Measurements from ENCODE around the gene DDX3X.
"Not testable (repeated sequence)": the region's sequence is repeated elsewhere in the genome, so short reads cannot be mapped to it uniquely, and the experiment has no call there.

Gene DDX3X
- total RNA-seq, result 2,885 reads per million, percentile 100 among the genes with 10 or more reads in this experiment

GRCh38 chrX:41333744-41334362 lies at the start of gene DDX3X:
TSS of gene DDX3X (plus strand) at chrX:41334162. CDS start at chrX:41334253, 91 bp downstream.
- DNase-seq, result peak; percentile 88

GRCh38 chrX:41285928-41286327 lies 48.0 kb upstream of the DDX3X start:
- DNase-seq, result not testable (repeated sequence)

- no peak for DNase-seq
Observed at GRCh38 chrX:41288641-41289040, 45.3 kb upstream of the DDX3X start.

GRCh38 chrX:41289095-41289494 lies 44.9 kb upstream of the DDX3X start:
- DNase-seq, result no peak

GRCh38 chrX:41291309-41291708 lies 42.7 kb upstream of the DDX3X start:
- DNase-seq, result no peak

GRCh38 chrX:41293269-41293668 lies 40.7 kb upstream of the DDX3X start:
- DNase-seq, result no peak

GRCh38 chrX:41300758-41301437 lies 33.1 kb upstream of the DDX3X start:
- no peak for DNase-seq

- DNase-seq, result no peak
Observed at GRCh38 chrX:41301438-41301824, 32.5 kb upstream of the DDX3X start.

- DNase-seq, result no peak
Observed at GRCh38 chrX:41302370-41302769, 31.6 kb upstream of the DDX3X start.

- DNase-seq, result no peak
Observed at GRCh38 chrX:41303013-41303412, 30.9 kb upstream of the DDX3X start.

GRCh38 chrX:41304178-41304577 lies 29.8 kb upstream of the DDX3X start:
- DNase-seq, result no peak

- DNase-seq, result no peak
Observed at GRCh38 chrX:41308884-41309647, 24.9 kb upstream of the DDX3X start.

- no peak for DNase-seq
Observed at GRCh38 chrX:41312786-41313185, 21.2 kb upstream of the DDX3X start.

GRCh38 chrX:41313419-41313818 lies 20.5 kb upstream of the DDX3X start:
- no peak for DNase-seq

- DNase-seq, result no peak
Observed at GRCh38 chrX:41314204-41314603, 19.8 kb upstream of the DDX3X start.

- DNase-seq, result no peak
Observed at GRCh38 chrX:41314881-41315280, 19.1 kb upstream of the DDX3X start.

GRCh38 chrX:41316266-41316665 lies 17.7 kb upstream of the DDX3X start:
- DNase-seq, result not testable (repeated sequence)

GRCh38 chrX:41317477-41318208 lies 16.3 kb upstream of the DDX3X start:
- no peak for DNase-seq

- no peak for DNase-seq
Observed at GRCh38 chrX:41320393-41320792, 13.6 kb upstream of the DDX3X start.

- no peak for DNase-seq
Observed at GRCh38 chrX:41322821-41323603, 10.9 kb upstream of the DDX3X start.

- DNase-seq, result no peak
Observed at GRCh38 chrX:41326431-41326830, 7.5 kb upstream of the DDX3X start.

- DNase-seq, result no peak
Observed at GRCh38 chrX:41327341-41327740, 6.6 kb upstream of the DDX3X start.
